CD1c-positive myeloid dendritic cell (primary cell): ENCODE data around the gene ASTN2.

Experiments
- DNase-seq: peaks from one replicate; pipeline ENCODE4 v3.0.0-alpha.2; 2016; ENCODE audit errors: extremely low spot score

ASTN2 gene

GRCh38 chr9:116422119-116422979 lies 992.5 kb downstream of the ASTN2 start:
- no peak for DNase-seq

- no peak for DNase-seq
Observed at GRCh38 chr9:116420993-116421538, 993.8 kb downstream of the ASTN2 start.

GRCh38 chr9:116419181-116419580 lies 995.7 kb downstream of the ASTN2 start:
- no peak for DNase-seq

- DNase-seq = no peak
Observed at GRCh38 chr9:116417464-116417863, 997.4 kb downstream of the ASTN2 start.

GRCh38 chr9:116416421-116416820 lies 998.4 kb downstream of the ASTN2 start:
- DNase-seq = no peak

- no peak for DNase-seq
Observed at GRCh38 chr9:116414374-116414773, 1000.5 kb downstream of the ASTN2 start.

GRCh38 chr9:116411506-116411905 lies 1003.4 kb downstream of the ASTN2 start:
- no peak for DNase-seq

- no peak for DNase-seq
Observed at GRCh38 chr9:116409638-116410037, 1005.2 kb downstream of the ASTN2 start.

- no peak for DNase-seq
Observed at GRCh38 chr9:116409129-116409528, 1005.7 kb downstream of the ASTN2 start.

- DNase-seq = no peak
Observed at GRCh38 chr9:116406469-116406868, 1008.4 kb downstream of the ASTN2 start.

- DNase-seq = no peak
Observed at GRCh38 chr9:116405321-116405720, 1009.5 kb downstream of the ASTN2 start.

GRCh38 chr9:116404228-116404627 lies 1010.6 kb downstream of the ASTN2 start:
- DNase-seq = no peak

GRCh38 chr9:116403171-116403570 lies 1011.7 kb downstream of the ASTN2 start:
- DNase-seq = no peak

- DNase-seq = no peak
Observed at GRCh38 chr9:116395699-116396037, 1019.2 kb downstream of the ASTN2 start.

GRCh38 chr9:116394894-116395698 lies 1019.8 kb downstream of the ASTN2 start:
- DNase-seq = no peak

GRCh38 chr9:116394070-116394469 lies 1020.8 kb downstream of the ASTN2 start:
- DNase-seq = no peak

- DNase-seq = no peak
Observed at GRCh38 chr9:116393198-116393597, 1021.7 kb downstream of the ASTN2 start.

GRCh38 chr9:116391306-116391900 lies 1023.5 kb downstream of the ASTN2 start:
- DNase-seq = no peak

GRCh38 chr9:116390303-116391228 lies 1024.3 kb downstream of the ASTN2 start:
- no peak for DNase-seq

- DNase-seq = no peak
Observed at GRCh38 chr9:116389541-116390302, 1025.1 kb downstream of the ASTN2 start.
